K562 (cell line): ENCODE data around the gene CABP2. TPM values are rescaled to one million over a fixed set of nuclear protein-coding genes. Genes with fewer than 3 reads are reported as not detected.

Experiments used
- FIP1L1 ChIP-seq: fragments of 200-400 bp; formaldehyde crosslinking; IDR thresholded peaks from 2 replicates; pipeline ENCODE4 v1.6.1; 2018; ENCODE audit warnings: mild to moderate bottlenecking, low read depth, low read length; ENCODE audit not compliant: poor library complexity, severe bottlenecking
- HEY1 ChIP-seq: fragments of 250-450 bp; sonication (Bioruptor Pico); IDR thresholded peaks from 2 replicates; pipeline ENCODE4 v1.5.0; 2020; ENCODE audit warnings: mild to moderate bottlenecking, moderate library complexity, borderline replicate concordance
- HMG20A ChIP-seq: fragments of 450-650 bp; formaldehyde crosslinking; conservative IDR thresholded peaks from 2 replicates; pipeline ENCODE4 v1.4.0; 2020; ENCODE audit warnings: mild to moderate bottlenecking, mixed read lengths
- HMG20B ChIP-seq: fragments of 250-450 bp; sonication (Bioruptor Pico); IDR thresholded peaks from 2 replicates; pipeline ENCODE4 v1.5.0; 2021; ENCODE audit warnings: mild to moderate bottlenecking
- MAX ChIP-seq: sonication (generic); formaldehyde crosslinking; IDR thresholded peaks from 2 replicates; pipeline ENCODE4 v1.9.0; 2022; ENCODE audit warnings: mild to moderate bottlenecking, missing genetic modification reagents
- MBD2 ChIP-seq: sonication (generic); IDR thresholded peaks from 2 replicates; pipeline ENCODE4 v1.6.1; 2016; ENCODE audit warnings: low read depth, borderline replicate concordance
- NR2F6 ChIP-seq: fragments of 450-650 bp; formaldehyde crosslinking; IDR thresholded peaks from 2 replicates; pipeline ENCODE4 v1.4.0; 2020; ENCODE audit warnings: mild to moderate bottlenecking
- NR4A1 ChIP-seq, 2 experiments: fragments of 250-450 bp in 1 of 2; fragments of 450-650 bp in 1 of 2; sonication (Bioruptor Pico) in 1 of 2; IDR thresholded peaks; 2 replicates each; pipeline versions ENCODE4 v1.4.0 to v1.6.1; 2016 to 2020; ENCODE audit warnings: mild to moderate bottlenecking in 2 of 2, missing compliant biosample characterization in 1 of 2, missing genetic modification characterization in 1 of 2, moderate library complexity in 1 of 2
- PHB ChIP-seq: fragments of 250-450 bp; sonication (Bioruptor Pico); IDR thresholded peaks from 2 replicates; pipeline ENCODE4 v1.5.0; 2021
- SIRT6 ChIP-seq: IDR thresholded peaks from one replicate; pipeline ENCODE4 v1.6.1; 2012; ENCODE audit warnings: low read depth, mild to moderate bottlenecking, control low read depth, inconsistent platforms, low read length, moderate library complexity
- SRSF3 ChIP-seq: fragments of 200-400 bp; formaldehyde crosslinking; IDR thresholded peaks from 2 replicates; pipeline ENCODE4 v1.6.1; 2016; ENCODE audit warnings: mild to moderate bottlenecking, low read length, moderate library complexity; ENCODE audit not compliant: insufficient read depth
- ZNF3 ChIP-seq: fragments of 250-450 bp; sonication (Bioruptor Pico); IDR thresholded peaks from 2 replicates; pipeline ENCODE4 v1.5.0; 2021; ENCODE audit warnings: mild to moderate bottlenecking, moderate library complexity
- ZNF551 ChIP-seq: fragments of 250-450 bp; sonication (Bioruptor Pico); IDR thresholded peaks from 2 replicates; pipeline ENCODE4 v1.5.0; 2021; ENCODE audit warnings: mild to moderate bottlenecking, moderate library complexity
- polyA plus RNA-seq, 8 experiments: library from polyadenylated mRNA; depleted of rRNA in 4 of 8; stranded (reverse) in 5 of 8; unstranded in 3 of 8; fragments of >200 nt; fragmentation: Nextera tagmentation in 2 of 8; fragmentation: Illumina TruSeq in 1 of 8; extraction: Ambion mirVana in 2 of 8; extraction: Trizol in 1 of 8; gene quantifications; 2 replicates each; pipeline versions ENCODE4 v1.2.1 to v1.2.3, GENCODE V29; 2011 to 2014; ENCODE audit warnings: inconsistent platforms in 1 of 8, missing spikeins in 1 of 8
- total RNA-seq, 7 experiments: library from RNA; depleted of rRNA in 6 of 7; stranded (reverse); fragments of >200 nt in 6 of 7; fragmentation: Illumina TruSeq in 2 of 7; extraction: Trizol in 2 of 7; gene quantifications; 2 replicates each; pipeline versions ENCODE4 v1.2.1 to v1.2.3, GENCODE V29; 2011 to 2021; ENCODE audit warnings: low replicate concordance in 1 of 7
- TF ChIP-seq, protein P1 (sequence below): fragments of 250-450 bp; sonication (Bioruptor Pico); IDR thresholded peaks from 2 replicates; pipeline ENCODE4 v1.8.0; 2022; ENCODE audit warnings: moderate library complexity, mild to moderate bottlenecking, inconsistent platforms
- TF ChIP-seq, protein P2 (sequence below), 2 experiments: fragments of 450-650 bp; IDR thresholded peaks; 2 replicates each; pipeline ENCODE4 v1.6.1; 2016
- TF ChIP-seq, protein P3 (sequence below): fragments of 450-650 bp; formaldehyde crosslinking; IDR thresholded peaks from 2 replicates; pipeline ENCODE4 v1.4.0; 2022; ENCODE audit warnings: missing genetic modification characterization

Gene CABP2
- total and polyA plus RNA-seq, 9 of the 15 experiments (the other 6 are each of a cell fraction or from before 2014, with no cell fraction given), result not detected

GRCh38 chr11:67482827-67483798, 40.1 kb downstream of the CABP2 start, which contains the start of gene AIP (continued):
- TF ChIP-seq MAX (peak; percentile 100), NR4A1 (CRISPR knock-in tag; IDR thresholded peaks at IDR 0.05) (no peak), NR4A1 (tag; IDR thresholded peaks at IDR 0.05) (peak; percentile 78), SRSF3 (no peak), NR2F6 (CRISPR knock-in tag) (no peak), FIP1L1 (no peak), SIRT6 (no peak), PHB (CRISPR knock-in tag) (no peak), ZNF3 (CRISPR knock-in tag) (no peak), ZNF551 (CRISPR knock-in tag) (no peak), HEY1 (CRISPR knock-in tag) (no peak), HMG20B (CRISPR knock-in tag) (no peak), HMG20A (no peak), MBD2 (peak; percentile 62; the same call in 1 of the 2 replicates)
- TF ChIP-seq, protein P1, sequence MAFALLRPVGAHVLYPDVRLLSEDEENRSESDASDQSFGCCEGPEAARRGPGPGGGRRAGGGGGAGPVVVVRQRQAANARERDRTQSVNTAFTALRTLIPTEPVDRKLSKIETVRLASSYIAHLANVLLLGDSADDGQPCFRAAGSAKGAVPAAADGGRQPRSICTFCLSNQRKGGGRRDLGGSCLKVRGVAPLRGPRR (CRISPR knock-in tag), result no peak
- TF ChIP-seq, protein P2, sequence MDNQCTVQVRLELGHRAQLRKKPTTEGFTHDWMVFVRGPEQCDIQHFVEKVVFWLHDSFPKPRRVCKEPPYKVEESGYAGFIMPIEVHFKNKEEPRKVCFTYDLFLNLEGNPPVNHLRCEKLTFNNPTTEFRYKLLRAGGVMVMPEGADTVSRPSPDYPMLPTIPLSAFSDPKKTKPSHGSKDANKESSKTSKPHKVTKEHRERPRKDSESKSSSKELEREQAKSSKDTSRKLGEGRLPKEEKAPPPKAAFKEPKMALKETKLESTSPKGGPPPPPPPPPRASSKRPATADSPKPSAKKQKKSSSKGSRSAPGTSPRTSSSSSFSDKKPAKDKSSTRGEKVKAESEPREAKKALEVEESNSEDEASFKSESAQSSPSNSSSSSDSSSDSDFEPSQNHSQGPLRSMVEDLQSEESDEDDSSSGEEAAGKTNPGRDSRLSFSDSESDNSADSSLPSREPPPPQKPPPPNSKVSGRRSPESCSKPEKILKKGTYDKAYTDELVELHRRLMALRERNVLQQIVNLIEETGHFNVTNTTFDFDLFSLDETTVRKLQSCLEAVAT (IDR thresholded peaks at IDR 0.05), result no peak
- TF ChIP-seq, protein P3, sequence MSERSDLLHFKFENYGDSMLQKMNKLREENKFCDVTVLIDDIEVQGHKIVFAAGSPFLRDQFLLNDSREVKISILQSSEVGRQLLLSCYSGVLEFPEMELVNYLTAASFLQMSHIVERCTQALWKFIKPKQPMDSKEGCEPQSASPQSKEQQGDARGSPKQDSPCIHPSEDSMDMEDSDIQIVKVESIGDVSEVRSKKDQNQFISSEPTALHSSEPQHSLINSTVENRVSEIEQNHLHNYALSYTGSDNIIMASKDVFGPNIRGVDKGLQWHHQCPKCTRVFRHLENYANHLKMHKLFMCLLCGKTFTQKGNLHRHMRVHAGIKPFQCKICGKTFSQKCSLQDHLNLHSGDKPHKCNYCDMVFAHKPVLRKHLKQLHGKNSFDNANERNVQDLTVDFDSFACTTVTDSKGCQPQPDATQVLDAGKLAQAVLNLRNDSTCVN (CRISPR knock-in tag), result no peak
